Karpas-422 (cell line): Measurements from ENCODE around the gene AKT1. TPM values are rescaled to one million over a fixed set of nuclear protein-coding genes. Genes with fewer than 3 reads are reported as not detected.

ENCODE experiments used
- DNase-seq: peaks from one replicate; pipeline ENCODE4 v3.0.0-alpha.2; 2015
- H2AFZ ChIP-seq: fragments of 200-600 bp; sonication (generic); 2 replicates; pipeline ENCODE4 v1.6.1; 2014; ENCODE audit warnings: antibody characterized with exemption, low read length, mixed read lengths
- H3K27ac ChIP-seq: fragments of 200-600 bp; sonication (generic); 2 replicates; pipeline ENCODE4 v1.5.1; 2014; ENCODE audit warnings: mild to moderate bottlenecking, low read length, moderate library complexity
- H3K27me3 ChIP-seq: fragments of 200-600 bp; sonication (generic); 2 replicates; pipeline ENCODE4 v1.6.1; 2014; ENCODE audit warnings: low read length, mixed read lengths
- H3K36me3 ChIP-seq: fragments of 200-600 bp; sonication (generic); 2 replicates; pipeline ENCODE4 v1.6.1; 2014; ENCODE audit warnings: low read length, mixed read lengths; ENCODE audit not compliant: insufficient read depth
- H3K4me1 ChIP-seq: fragments of 200-600 bp; sonication (generic); 2 replicates; pipeline ENCODE4 v1.6.1; 2014; ENCODE audit warnings: mild to moderate bottlenecking, low read length, mixed read lengths
- H3K4me2 ChIP-seq: fragments of 200-600 bp; sonication (generic); 2 replicates; pipeline ENCODE4 v1.6.1; 2014; ENCODE audit warnings: low read length, low read depth, mild to moderate bottlenecking; ENCODE audit not compliant: poor library complexity, severe bottlenecking
- H3K4me3 ChIP-seq: fragments of 200-600 bp; sonication (generic); 2 replicates; pipeline ENCODE4 v1.5.1; 2014; ENCODE audit warnings: mild to moderate bottlenecking, antibody characterized with exemption, low read length, mixed read lengths
- H3K79me2 ChIP-seq: fragments of 200-600 bp; sonication (generic); 2 replicates; pipeline ENCODE4 v1.6.1; 2014; ENCODE audit warnings: mild to moderate bottlenecking, low read length, mixed read lengths
- H3K9ac ChIP-seq: fragments of 200-600 bp; sonication (generic); 2 replicates; pipeline ENCODE4 v1.6.0; 2014; ENCODE audit warnings: low read length
- H3K9me2 ChIP-seq: fragments of 200-600 bp; sonication (generic), shearing (Covaris generic); replicated peaks from 2 replicates; pipeline ENCODE4 v1.6.0; 2014; ENCODE audit warnings: mild to moderate bottlenecking, low read length, moderate library complexity; ENCODE audit not compliant: insufficient read depth
- H3K9me3 ChIP-seq: fragments of 300-700, 200-600 bp; sonication (generic); 2 replicates; pipeline ENCODE4 v1.6.1; 2014; ENCODE audit warnings: low read length, mixed read lengths
- H4K20me1 ChIP-seq: fragments of 200-600 bp; sonication (generic); 2 replicates; pipeline ENCODE4 v1.6.1; 2014; ENCODE audit warnings: mild to moderate bottlenecking, antibody characterized with exemption, low read length, low read depth; ENCODE audit not compliant: insufficient read depth
- total RNA-seq: library from RNA; depleted of rRNA; stranded (reverse); fragments of >200 nt; shearing (Covaris generic); gene quantifications from 2 replicates; pipeline ENCODE4 v1.2.3, GENCODE V29; 2014; ENCODE audit warnings: low replicate concordance

The AKT1 gene
- total RNA-seq, 1 experiment from 2014 or later, result 70.4 TPM

- Histone ChIP-seq H3K9ac (no peak overlapping the region), H3K36me3 (no peaks in the 10 kb centered on the region), H4K20me1 (0 out of 2 replicates have a peak, but pooled peaks cover 5% of the 10 kb centered on the region), H2AFZ (no peak overlapping the region), H3K27ac (no peak overlapping the region), H3K9me3 (no peaks in the 10 kb centered on the region), H3K9me2 (no peaks in the 10 kb centered on the region), H3K4me3 (no peak overlapping the region), H3K27me3 (no peaks in the 10 kb centered on the region), H3K79me2 (no peaks in the 10 kb centered on the region), H3K4me1 (no peaks in the 10 kb centered on the region), H3K4me2 (no peak overlapping the region)
- DNase-seq, result no peak
Measured at GRCh38 chr14:104830781-104831180, 35.2 kb upstream of the AKT1 start.

GRCh38 chr14:104827177-104828055 is 31.9 kb upstream of the AKT1 start:
- Histone ChIP-seq H3K36me3 (no peaks in the 10 kb centered on the region), H3K27me3 (peaks cover 3% of the 10 kb centered on the region; the same call in 1 of the 2 replicates), H3K79me2 (no peaks in the 10 kb centered on the region), H3K4me1 (no peaks in the 10 kb centered on the region), H3K9me2 (no peaks in the 10 kb centered on the region; the same call in 1 of the 2 replicates), H2AFZ (no peak overlapping the region), H3K4me2 (no peak overlapping the region), H3K9ac (no peak overlapping the region), H4K20me1 (0 out of 2 replicates have a peak, but pooled peaks cover 5% of the 10 kb centered on the region), H3K4me3 (no peak overlapping the region), H3K27ac (no peak overlapping the region), H3K9me3 (no peaks in the 10 kb centered on the region)
- peak; percentile 84 for DNase-seq

GRCh38 chr14:104826861-104827176 is 31.3 kb upstream of the AKT1 start:
- Histone ChIP-seq H3K79me2 (no peaks in the 10 kb centered on the region), H3K9me2 (no peaks in the 10 kb centered on the region; the same call in 1 of the 2 replicates), H3K4me1 (no peaks in the 10 kb centered on the region), H3K36me3 (no peaks in the 10 kb centered on the region), H4K20me1 (0 out of 2 replicates have a peak, but pooled peaks cover 5% of the 10 kb centered on the region), H3K27ac (no peak overlapping the region), H3K4me2 (no peak overlapping the region), H3K27me3 (peaks cover 3% of the 10 kb centered on the region; the same call in 1 of the 2 replicates), H3K4me3 (no peak overlapping the region), H3K9me3 (no peaks in the 10 kb centered on the region), H3K9ac (no peak overlapping the region), H2AFZ (no peak overlapping the region)
- no peak for DNase-seq

GRCh38 chr14:104826189-104826860 is 30.8 kb upstream of the AKT1 start:
- Histone ChIP-seq H3K27me3 (peaks cover 3% of the 10 kb centered on the region; the same call in 1 of the 2 replicates), H3K9me2 (no peaks in the 10 kb centered on the region; the same call in 1 of the 2 replicates), H2AFZ (no peak overlapping the region), H3K9me3 (no peaks in the 10 kb centered on the region), H3K4me1 (no peaks in the 10 kb centered on the region), H3K36me3 (no peaks in the 10 kb centered on the region), H3K9ac (no peak overlapping the region), H3K4me2 (no peak overlapping the region), H3K27ac (no peak overlapping the region), H4K20me1 (0 out of 2 replicates have a peak, but pooled peaks cover 5% of the 10 kb centered on the region), H3K4me3 (no peak overlapping the region), H3K79me2 (no peaks in the 10 kb centered on the region)
- DNase-seq, result peak; percentile 96

- no peaks in the 10 kb centered on the region for H3K9me3 ChIP-seq
- no peak overlapping the region for H3K4me2 ChIP-seq
- no peaks in the 10 kb centered on the region for H3K36me3 ChIP-seq
- H2AFZ ChIP-seq, result no peak overlapping the region
- no peaks in the 10 kb centered on the region for H3K79me2 ChIP-seq
- H3K9ac ChIP-seq, result no peak overlapping the region
- no peak overlapping the region for H3K27ac ChIP-seq
- DNase-seq, result no peak
- no peaks in the 10 kb centered on the region for H3K4me1 ChIP-seq
- peaks cover 3% of the 10 kb centered on the region; the same call in 1 of the 2 replicates for H3K27me3 ChIP-seq
- no peaks in the 10 kb centered on the region; the same call in 1 of the 2 replicates for H3K9me2 ChIP-seq
- 0 out of 2 replicates have a peak, but pooled peaks cover 5% of the 10 kb centered on the region for H4K20me1 ChIP-seq
- no peak overlapping the region for H3K4me3 ChIP-seq
Measured at GRCh38 chr14:104824353-104824997, 28.9 kb upstream of the AKT1 start.

GRCh38 chr14:104822821-104823615 is 27.5 kb upstream of the AKT1 start:
- H3K9ac ChIP-seq, result no peak overlapping the region
- H4K20me1 ChIP-seq, result 0 out of 2 replicates have a peak, but pooled peaks cover 5% of the 10 kb centered on the region

GRCh38 chr14:104821971-104822608 is 26.5 kb upstream of the AKT1 start:
- H3K79me2 ChIP-seq, result no peaks in the 10 kb centered on the region
- H3K4me2 ChIP-seq, result no peak overlapping the region
- no peak overlapping the region for H3K4me3 ChIP-seq
- H3K4me1 ChIP-seq, result peaks cover 4% of the 10 kb centered on the region
- no peak overlapping the region for H2AFZ ChIP-seq
- no peaks in the 10 kb centered on the region; the same call in 1 of the 2 replicates for H3K36me3 ChIP-seq
- no peak for DNase-seq
- H3K9ac ChIP-seq, result no peak overlapping the region
- no peaks in the 10 kb centered on the region for H3K9me3 ChIP-seq
- 0 out of 2 replicates have a peak, but pooled peaks cover 1% of the 10 kb centered on the region for H4K20me1 ChIP-seq
- H3K27me3 ChIP-seq, result peaks cover 3% of the 10 kb centered on the region; the same call in 1 of the 2 replicates
- H3K27ac ChIP-seq, result no peak overlapping the region
- H3K9me2 ChIP-seq, result no peaks in the 10 kb centered on the region; the same call in 1 of the 2 replicates

More at GRCh38 chr14:104822821-104823615, 27.5 kb upstream of the AKT1 start:
- no peak for DNase-seq
- H3K79me2 ChIP-seq, result no peaks in the 10 kb centered on the region
- no peak overlapping the region for H2AFZ ChIP-seq
- no peaks in the 10 kb centered on the region for H3K9me3 ChIP-seq
- no peaks in the 10 kb centered on the region for H3K4me1 ChIP-seq
- H3K27me3 ChIP-seq, result peaks cover 3% of the 10 kb centered on the region; the same call in 1 of the 2 replicates
- no peak overlapping the region for H3K4me2 ChIP-seq
- H3K27ac ChIP-seq, result no peak overlapping the region
- no peaks in the 10 kb centered on the region; the same call in 1 of the 2 replicates for H3K36me3 ChIP-seq
- H3K4me3 ChIP-seq, result no peak overlapping the region
- H3K9me2 ChIP-seq, result no peaks in the 10 kb centered on the region; the same call in 1 of the 2 replicates
